ENCODE data around the gene CDC16.
"Not testable (repeated sequence)": the region's sequence is repeated elsewhere in the genome, so short reads cannot be mapped to it uniquely, and the experiment has no call there.

CDC16 gene

GRCh38 chr13:114263578-114263977, 28.9 kb downstream of the CDC16 start:
- H3K27ac ChIP-seq (ENCODE audit: low read depth, low read length, poor library complexity, severe bottlenecking) = no peak overlapping the region
- no peak overlapping the region for H3K9ac ChIP-seq (ENCODE audit: low read length)
- no peaks in the 10 kb centered on the region for H3K79me2 ChIP-seq (ENCODE audit: insufficient read depth, low read length)
- no peak for TF ChIP-seq EZH2 (IDR thresholded peaks at IDR 0.05; ENCODE audit: borderline replicate concordance, low read length)
- no peak for TF ChIP-seq CTCF (IDR thresholded peaks at IDR 0.05; ENCODE audit: low read length)
- H3K4me2 ChIP-seq (ENCODE audit: low read length) = no peak overlapping the region
- H3K9me3 ChIP-seq (ENCODE audit: low read length) = no peaks in the 10 kb centered on the region
- no peak overlapping the region for H2AFZ ChIP-seq (ENCODE audit: low read length)
- no peaks in the 10 kb centered on the region for H3F3A ChIP-seq (ENCODE audit: insufficient read depth, low read length)
- no peak overlapping the region for H3K4me3 ChIP-seq (ENCODE audit: low read depth, low read length, poor library complexity, severe bottlenecking)
- no peaks in the 10 kb centered on the region for H3K27me3 ChIP-seq (ENCODE audit: insufficient read depth, low read length)
- H3K9me2 ChIP-seq (ENCODE audit: low read depth, low read length) = no peaks in the 10 kb centered on the region
- H3K4me1 ChIP-seq (ENCODE audit: insufficient read depth, low read length, severe bottlenecking) = no peaks in the 10 kb centered on the region
- H4K20me1 ChIP-seq (ENCODE audit: insufficient read depth, low read length) = no peaks in the 10 kb centered on the region
- H3K36me3 ChIP-seq (ENCODE audit: insufficient read depth, low read length) = peaks cover 100% of the 10 kb centered on the region

GRCh38 chr13:114264313-114264712, 29.6 kb downstream of the CDC16 start:
- not testable (repeated sequence) for H3K9ac ChIP-seq (ENCODE audit: low read length); H3K79me2 ChIP-seq (ENCODE audit: insufficient read depth, low read length); H3K27ac ChIP-seq (ENCODE audit: low read depth, low read length, poor library complexity, severe bottlenecking); H3K4me2 ChIP-seq (ENCODE audit: low read length); H3K4me3 ChIP-seq (ENCODE audit: low read depth, low read length, poor library complexity, severe bottlenecking); H3F3A ChIP-seq (ENCODE audit: insufficient read depth, low read length); H3K4me1 ChIP-seq (ENCODE audit: insufficient read depth, low read length, severe bottlenecking); H2AFZ ChIP-seq (ENCODE audit: low read length); H3K9me2 ChIP-seq (ENCODE audit: low read depth, low read length); H3K9me3 ChIP-seq (ENCODE audit: low read length); H3K27me3 ChIP-seq (ENCODE audit: insufficient read depth, low read length); H4K20me1 ChIP-seq (ENCODE audit: insufficient read depth, low read length)
- H3K36me3 ChIP-seq (ENCODE audit: insufficient read depth, low read length) = peaks cover 100% of the 10 kb centered on the region

DNA sequence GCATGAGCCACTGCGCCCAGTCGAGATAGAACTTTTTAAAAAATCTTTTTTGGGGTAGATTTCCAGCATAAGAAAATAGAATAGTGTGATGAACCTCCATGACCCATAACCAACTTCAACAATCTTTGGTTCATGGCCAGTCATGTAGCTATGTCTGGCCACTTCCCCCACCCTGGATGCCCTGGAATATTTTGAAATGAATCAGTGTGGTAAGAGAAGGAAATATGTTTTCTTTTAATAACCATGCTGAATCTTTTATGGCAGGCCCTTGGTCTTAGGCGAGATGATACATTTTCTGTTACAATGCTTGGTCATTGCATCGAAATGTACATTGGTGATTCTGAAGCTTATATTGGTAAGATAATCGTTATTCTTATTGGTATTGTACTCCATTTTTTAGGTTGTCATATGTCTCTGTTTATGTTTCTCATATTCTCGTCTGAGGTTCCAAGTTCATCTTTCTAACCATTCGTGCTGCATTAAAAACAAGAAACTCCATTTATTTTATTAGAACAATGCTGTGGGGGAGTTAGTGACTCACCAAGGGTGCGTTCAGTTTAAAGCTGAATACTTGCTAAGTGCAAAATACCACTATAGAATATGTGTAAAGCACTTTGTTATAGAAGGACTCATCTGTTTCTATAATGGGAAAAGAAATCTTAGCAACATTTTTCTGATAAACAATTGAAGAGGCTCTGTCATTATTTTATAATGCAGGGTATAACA, 30.4 kb downstream of the CDC16 start:
- TF ChIP-seq CTCF (IDR thresholded peaks at IDR 0.05; ENCODE audit: low read length) (no peak), EZH2 (IDR thresholded peaks at IDR 0.05; ENCODE audit: borderline replicate concordance, low read length) (no peak)
- no peak overlapping the region for H3K4me2 ChIP-seq (ENCODE audit: low read length)
- no peaks in the 10 kb centered on the region for H3K9me2 ChIP-seq (ENCODE audit: low read depth, low read length)
- H3K4me3 ChIP-seq (ENCODE audit: low read depth, low read length, poor library complexity, severe bottlenecking) = no peak overlapping the region
- H3K36me3 ChIP-seq (ENCODE audit: insufficient read depth, low read length) = peaks cover 100% of the 10 kb centered on the region
- no peak overlapping the region for H2AFZ ChIP-seq (ENCODE audit: low read length)
- no peaks in the 10 kb centered on the region for H3K9me3 ChIP-seq (ENCODE audit: low read length)
- no peaks in the 10 kb centered on the region for H3K4me1 ChIP-seq (ENCODE audit: insufficient read depth, low read length, severe bottlenecking)
- no peaks in the 10 kb centered on the region for H3F3A ChIP-seq (ENCODE audit: insufficient read depth, low read length)
- no peaks in the 10 kb centered on the region for H4K20me1 ChIP-seq (ENCODE audit: insufficient read depth, low read length)
- H3K27ac ChIP-seq (ENCODE audit: low read depth, low read length, poor library complexity, severe bottlenecking) = no peak overlapping the region
- no peaks in the 10 kb centered on the region for H3K79me2 ChIP-seq (ENCODE audit: insufficient read depth, low read length)
- no peaks in the 10 kb centered on the region for H3K27me3 ChIP-seq (ENCODE audit: insufficient read depth, low read length)
- H3K9ac ChIP-seq (ENCODE audit: low read length) = no peak overlapping the region

DNA sequence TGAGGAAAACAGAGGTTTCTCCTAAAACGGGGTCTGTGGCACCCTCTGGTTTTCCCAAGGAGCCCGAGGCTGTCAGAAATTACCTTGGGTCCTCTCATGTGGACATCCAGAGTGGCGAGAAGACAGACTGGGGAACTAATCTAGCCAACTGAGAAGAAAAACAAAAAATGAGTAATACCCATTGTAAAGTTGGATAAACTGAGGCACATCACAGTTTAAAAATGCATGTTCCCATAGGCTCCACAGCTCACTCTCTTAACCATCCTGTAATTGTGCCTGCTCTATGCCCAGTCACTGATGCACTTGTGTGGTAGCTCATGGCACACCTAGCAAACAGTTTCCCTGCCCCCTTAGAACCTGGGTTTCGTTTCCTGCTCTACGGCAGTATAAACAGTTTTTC, 31.5 kb downstream of the CDC16 start:
- H3K27ac ChIP-seq (ENCODE audit: low read depth, low read length, poor library complexity, severe bottlenecking) = no peak overlapping the region
- H3K79me2 ChIP-seq (ENCODE audit: insufficient read depth, low read length) = no peaks in the 10 kb centered on the region
- no peaks in the 10 kb centered on the region for H4K20me1 ChIP-seq (ENCODE audit: insufficient read depth, low read length)
- H3K36me3 ChIP-seq (ENCODE audit: insufficient read depth, low read length) = peaks cover 95% of the 10 kb centered on the region
- H3K9me3 ChIP-seq (ENCODE audit: low read length) = no peaks in the 10 kb centered on the region
- H3K4me2 ChIP-seq (ENCODE audit: low read length) = no peak overlapping the region
- H3K9ac ChIP-seq (ENCODE audit: low read length) = no peak overlapping the region
- TF ChIP-seq EZH2 (IDR thresholded peaks at IDR 0.05; ENCODE audit: borderline replicate concordance, low read length) (no peak), CTCF (IDR thresholded peaks at IDR 0.05; ENCODE audit: low read length) (no peak)
- H3K4me3 ChIP-seq (ENCODE audit: low read depth, low read length, poor library complexity, severe bottlenecking) = no peak overlapping the region
- no peaks in the 10 kb centered on the region for H3K4me1 ChIP-seq (ENCODE audit: insufficient read depth, low read length, severe bottlenecking)
- no peaks in the 10 kb centered on the region for H3K27me3 ChIP-seq (ENCODE audit: insufficient read depth, low read length)
- no peak overlapping the region for H2AFZ ChIP-seq (ENCODE audit: low read length)
- H3K9me2 ChIP-seq (ENCODE audit: low read depth, low read length) = no peaks in the 10 kb centered on the region
- H3F3A ChIP-seq (ENCODE audit: insufficient read depth, low read length) = no peaks in the 10 kb centered on the region
